H9 (cell line): ENCODE measurements around the gene CLDN16. TPM values are rescaled to one million over a fixed set of nuclear protein-coding genes. Genes with fewer than 3 reads are reported as not detected.

Source experiments
- DNase-seq: peaks from one replicate; pipeline ENCODE4 v3.0.0-alpha.2; 2017
- H2AFZ ChIP-seq: one replicate; pipeline ENCODE4 v1.6.1; 2013; ENCODE audit warnings: mild to moderate bottlenecking, low read length, control low read depth, moderate library complexity
- H2AK5ac ChIP-seq: 2 replicates; pipeline ENCODE4 v1.6.1; 2013; ENCODE audit warnings: low read length, control low read depth, mixed read lengths; ENCODE audit not compliant: insufficient read length
- H2BK120ac ChIP-seq: one replicate; pipeline ENCODE4 v1.6.1; 2013; ENCODE audit warnings: low read depth, mild to moderate bottlenecking, low read length, control low read depth, inconsistent platforms; ENCODE audit not compliant: poor library complexity, severe bottlenecking
- H2BK12ac ChIP-seq: 2 replicates; pipeline ENCODE4 v1.6.1; 2013; ENCODE audit warnings: low read length, control low read depth, mixed read lengths, low read depth; ENCODE audit not compliant: insufficient read length
- H2BK15ac ChIP-seq: 2 replicates; pipeline ENCODE4 v1.6.1; 2013; ENCODE audit warnings: low read depth, low read length, control low read depth
- H2BK20ac ChIP-seq: one replicate; pipeline ENCODE4 v1.6.1; 2013; ENCODE audit warnings: low read depth, mild to moderate bottlenecking, low read length, control low read depth, inconsistent platforms; ENCODE audit not compliant: poor library complexity, severe bottlenecking
- H2BK5ac ChIP-seq: 2 replicates; pipeline ENCODE4 v1.6.1; 2013; ENCODE audit warnings: low read length, control low read depth, mixed read lengths; ENCODE audit not compliant: insufficient read length
- H3K14ac ChIP-seq: 2 replicates; pipeline ENCODE4 v1.6.1; 2013; ENCODE audit warnings: low read length, control low read depth; ENCODE audit not compliant: insufficient read depth
- H3K18ac ChIP-seq: 2 replicates; pipeline ENCODE4 v1.6.1; 2013; ENCODE audit warnings: low read depth, mild to moderate bottlenecking, mixed read lengths, low read length, control low read depth; ENCODE audit not compliant: insufficient read length
- H3K23ac ChIP-seq: 2 replicates; pipeline ENCODE4 v1.6.1; 2013; ENCODE audit warnings: low read length, control low read depth, mixed read lengths, low read depth; ENCODE audit not compliant: insufficient read length
- H3K23me2 ChIP-seq: 2 replicates; pipeline ENCODE4 v1.6.1; 2013; ENCODE audit warnings: low read depth, mild to moderate bottlenecking, mixed read lengths, low read length, control low read depth; ENCODE audit not compliant: insufficient read length, poor library complexity, severe bottlenecking
- H3K27ac ChIP-seq: 2 replicates; pipeline ENCODE4 v1.5.1; 2013; ENCODE audit warnings: low read length, control low read depth, mixed read lengths, low read depth; ENCODE audit not compliant: insufficient read length
- H3K27me3 ChIP-seq: 2 replicates; pipeline ENCODE4 v1.6.1; 2013; ENCODE audit warnings: low read length, control low read depth, inconsistent platforms; ENCODE audit not compliant: insufficient read depth
- H3K4ac ChIP-seq: 2 replicates; pipeline ENCODE4 v1.6.1; 2013; ENCODE audit warnings: low read depth, mild to moderate bottlenecking, control low read depth, inconsistent platforms, low read length, moderate library complexity
- H3K4me1 ChIP-seq: 2 replicates; pipeline ENCODE4 v1.6.1; 2013; ENCODE audit warnings: low read length, control low read depth, inconsistent platforms; ENCODE audit not compliant: insufficient read depth
- H3K4me2 ChIP-seq: 2 replicates; pipeline ENCODE4 v1.6.1; 2013; ENCODE audit warnings: low read length, control low read depth, mixed read lengths; ENCODE audit not compliant: insufficient read length, insufficient read depth
- H3K56ac ChIP-seq: 2 replicates; pipeline ENCODE4 v1.6.1; 2013; ENCODE audit warnings: low read depth, mild to moderate bottlenecking, mixed read lengths, low read length, control low read depth; ENCODE audit not compliant: insufficient read length
- H3K79me1 ChIP-seq: 2 replicates; pipeline ENCODE4 v1.6.1; 2013; ENCODE audit warnings: low read depth, mild to moderate bottlenecking, moderate library complexity, low read length, control low read depth, inconsistent platforms; ENCODE audit not compliant: insufficient read depth, poor library complexity, severe bottlenecking
- H3K79me2 ChIP-seq: 2 replicates; pipeline ENCODE4 v1.6.1; 2013; ENCODE audit warnings: low read length, control low read depth, inconsistent platforms; ENCODE audit not compliant: insufficient read depth
- H3K9ac ChIP-seq: 2 replicates; pipeline ENCODE4 v1.6.1; 2013; ENCODE audit warnings: low read length, control low read depth, mixed read lengths; ENCODE audit not compliant: insufficient read length; ENCODE audit errors: extremely low read depth
- H3K9me3 ChIP-seq: one replicate; pipeline ENCODE4 v1.6.1; 2013; ENCODE audit warnings: low read depth, low read length, inconsistent platforms; ENCODE audit not compliant: control insufficient read depth
- H3T11ph ChIP-seq: one replicate; pipeline ENCODE4 v1.6.1; 2013; ENCODE audit warnings: mild to moderate bottlenecking, low read length, control low read depth, inconsistent platforms
- H4K20me1 ChIP-seq: one replicate; pipeline ENCODE4 v1.6.1; 2013; ENCODE audit not compliant: control insufficient read depth, insufficient read length, insufficient read depth
- H4K5ac ChIP-seq: 2 replicates; pipeline ENCODE4 v1.6.1; 2013; ENCODE audit warnings: low read depth, mild to moderate bottlenecking, mixed read lengths, low read length, control low read depth; ENCODE audit not compliant: insufficient read length
- H4K8ac ChIP-seq: replicated peaks from 2 replicates; pipeline ENCODE4 v1.6.1; 2013; ENCODE audit warnings: low read length, control low read depth, mixed read lengths, low read depth; ENCODE audit not compliant: insufficient read length
- H4K91ac ChIP-seq: 2 replicates; pipeline ENCODE4 v1.6.1; 2013; ENCODE audit warnings: low read depth, mild to moderate bottlenecking, moderate library complexity, mixed read lengths, low read length, control low read depth; ENCODE audit not compliant: insufficient read length
- H3K27ac Mint-ChIP-seq, 3 experiments: 2 replicates in 2 of 3; 3 replicates in 1 of 3; pipeline ENCODE4 v1.8.0; 2020 to 2021; ENCODE audit warnings: mixed read lengths in 3 of 3, mild to moderate bottlenecking in 1 of 3, moderate library complexity in 1 of 3
- H3K27me3 Mint-ChIP-seq: 2 replicates; pipeline ENCODE4 v1.8.0; 2021; ENCODE audit warnings: low read depth, mild to moderate bottlenecking, moderate library complexity, mixed read lengths
- H3K36me3 Mint-ChIP-seq, 3 experiments: 2 replicates in 2 of 3; 3 replicates in 1 of 3; pipeline ENCODE4 v1.8.0; 2020 to 2021; ENCODE audit warnings: low read depth in 3 of 3, mixed read lengths in 3 of 3; ENCODE audit not compliant: insufficient read depth in 1 of 3
- H3K4me1 Mint-ChIP-seq, 2 experiments: 2 replicates each; pipeline ENCODE4 v1.8.0; 2020; ENCODE audit warnings: mixed read lengths in 2 of 2
- H3K4me3 Mint-ChIP-seq, 2 experiments: 2 replicates in 1 of 2; 3 replicates in 1 of 2; pipeline ENCODE4 v1.8.0; 2020 to 2021; ENCODE audit warnings: mild to moderate bottlenecking in 2 of 2, mixed read lengths in 2 of 2, moderate library complexity in 1 of 2
- H3K9me3 Mint-ChIP-seq, 2 experiments: 2 replicates in 1 of 2; 3 replicates in 1 of 2; pipeline ENCODE4 v1.8.0; 2020; ENCODE audit warnings: mild to moderate bottlenecking in 2 of 2, mixed read lengths in 2 of 2, moderate library complexity in 1 of 2
- WGBS: extraction: QIAGEN DNeasy Blood & Tissue Kit; methylation state at CpG from one replicate; pipeline ENCODE4 v1.1.7; 2013; ENCODE audit warnings: missing lambda C conversion rate, low lambda C conversion rate, mixed read lengths; ENCODE audit not compliant: insufficient read length; ENCODE audit errors: extremely low coverage; 5-methylcytosine and 5-hydroxymethylcytosine counted together
- total RNA-seq: library from RNA; stranded (reverse); gene quantifications from 2 replicates; pipeline ENCODE4 v1.2.1, GENCODE V29; 2021
- TF ChIP-seq, protein P1 (sequence below): fragments of 200-600 bp; sonication (generic); conservative IDR thresholded peaks from 3 replicates; pipeline ENCODE4 v1.8.0; 2021; ENCODE audit warnings: antibody characterized with exemption, mild to moderate bottlenecking

CLDN16 gene
- total RNA-seq, 1 experiment from 2014 or later, result not detected

DNA sequence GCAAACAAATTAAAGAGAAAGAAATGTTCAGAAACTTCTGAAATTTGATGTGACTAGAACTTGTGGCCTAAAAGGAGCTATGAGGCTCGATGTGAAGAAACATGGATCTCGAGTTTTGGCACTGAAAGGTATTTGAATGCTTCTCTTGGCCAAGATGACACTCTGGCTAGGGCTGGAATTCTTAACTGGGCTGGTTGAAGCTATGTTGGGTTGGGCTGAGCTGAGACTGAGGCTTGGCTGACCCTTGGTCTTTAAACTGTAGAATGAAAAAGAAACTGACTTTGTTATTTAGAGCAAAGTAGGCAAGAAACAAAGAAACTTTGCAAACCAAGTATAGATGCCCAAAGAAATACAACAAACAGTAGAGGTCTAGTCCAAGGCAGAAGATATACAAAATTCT, 28.1 kb upstream of the CLDN16 start:
- H3T11ph ChIP-seq, result no peak overlapping the region
- H3K9me3 ChIP-seq, result no peaks in the 10 kb centered on the region
- no peak overlapping the region for H4K5ac ChIP-seq
- no peak for DNase-seq
- Mint-ChIP-seq H3K4me3 (no peak overlapping the region), H3K9me3 (peaks cover 0 to 2% of the 10 kb centered on the region in 2 experiments; a peak in 2 of 5 replicates), H3K27me3 (no peaks in the 10 kb centered on the region), H3K4me1 (peaks cover 30 to 31% of the 10 kb centered on the region in 2 experiments), H3K27ac (no peak overlapping the region), H3K36me3 (no peaks in the 10 kb centered on the region; a peak in 1 of 7 replicates)
- H2BK15ac ChIP-seq, result no peak overlapping the region
- H3K23me2 ChIP-seq, result no peaks in the 10 kb centered on the region
- H3K9ac ChIP-seq, result no peak overlapping the region
- no peak overlapping the region for H3K18ac ChIP-seq
- no peak overlapping the region for H2AFZ ChIP-seq
- H2BK20ac ChIP-seq, result no peak overlapping the region
- H4K20me1 ChIP-seq, result no peaks in the 10 kb centered on the region
- no peak overlapping the region for H2BK120ac ChIP-seq
- H3K4me1 ChIP-seq, result no peaks in the 10 kb centered on the region; the same call in 1 of the 2 replicates
- H3K4me2 ChIP-seq, result no peak overlapping the region
- H3K79me2 ChIP-seq, result no peaks in the 10 kb centered on the region
- TF ChIP-seq, protein P1, sequence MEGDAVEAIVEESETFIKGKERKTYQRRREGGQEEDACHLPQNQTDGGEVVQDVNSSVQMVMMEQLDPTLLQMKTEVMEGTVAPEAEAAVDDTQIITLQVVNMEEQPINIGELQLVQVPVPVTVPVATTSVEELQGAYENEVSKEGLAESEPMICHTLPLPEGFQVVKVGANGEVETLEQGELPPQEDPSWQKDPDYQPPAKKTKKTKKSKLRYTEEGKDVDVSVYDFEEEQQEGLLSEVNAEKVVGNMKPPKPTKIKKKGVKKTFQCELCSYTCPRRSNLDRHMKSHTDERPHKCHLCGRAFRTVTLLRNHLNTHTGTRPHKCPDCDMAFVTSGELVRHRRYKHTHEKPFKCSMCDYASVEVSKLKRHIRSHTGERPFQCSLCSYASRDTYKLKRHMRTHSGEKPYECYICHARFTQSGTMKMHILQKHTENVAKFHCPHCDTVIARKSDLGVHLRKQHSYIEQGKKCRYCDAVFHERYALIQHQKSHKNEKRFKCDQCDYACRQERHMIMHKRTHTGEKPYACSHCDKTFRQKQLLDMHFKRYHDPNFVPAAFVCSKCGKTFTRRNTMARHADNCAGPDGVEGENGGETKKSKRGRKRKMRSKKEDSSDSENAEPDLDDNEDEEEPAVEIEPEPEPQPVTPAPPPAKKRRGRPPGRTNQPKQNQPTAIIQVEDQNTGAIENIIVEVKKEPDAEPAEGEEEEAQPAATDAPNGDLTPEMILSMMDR, result no peak
- no peak overlapping the region for H4K8ac ChIP-seq
- no peak overlapping the region for H2BK5ac ChIP-seq
- H2AK5ac ChIP-seq, result no peak overlapping the region
- H3K56ac ChIP-seq, result no peak overlapping the region
- H3K23ac ChIP-seq, result no peak overlapping the region
- no peak overlapping the region for H4K91ac ChIP-seq
- H2BK12ac ChIP-seq, result no peak overlapping the region
- H3K4ac ChIP-seq, result no peak overlapping the region
- no peak overlapping the region for H3K27ac ChIP-seq
- H3K27me3 ChIP-seq, result no peaks in the 10 kb centered on the region
- no CpG with 5 or more reads among the region's 2 CpGs for WGBS
- no peaks in the 10 kb centered on the region for H3K79me1 ChIP-seq
- no peak overlapping the region for H3K14ac ChIP-seq
